Cardiac fibroblast (primary cell): Measurements from ENCODE around the gene FBLIM1.
"Not testable (repeated sequence)": the region's sequence is repeated elsewhere in the genome, so short reads cannot be mapped to it uniquely, and the experiment has no call there.

Experiments used
- DNase-seq, 2 donors: peaks; one replicate each; pipeline versions ENCODE4 v3.0.0 to v3.0.0-alpha.2; 2010; ENCODE audit warnings: low read depth in 2 of 2
- H3K4me3 ChIP-seq, 2 donors: replicated peaks in 1 of 2; 1 replicate in 1 of 2; 2 replicates in 1 of 2; pipeline ENCODE4 v1.5.1; 2011; ENCODE audit warnings: low read depth in 2 of 2, low read length in 2 of 2, mild to moderate bottlenecking in 2 of 2, moderate library complexity in 1 of 2
- TF ChIP-seq, protein P1 (sequence below): IDR thresholded peaks from one replicate; pipeline ENCODE4 v1.5.1; 2011; ENCODE audit warnings: low read depth, mild to moderate bottlenecking, low read length, inconsistent platforms

FBLIM1 gene

DNA sequence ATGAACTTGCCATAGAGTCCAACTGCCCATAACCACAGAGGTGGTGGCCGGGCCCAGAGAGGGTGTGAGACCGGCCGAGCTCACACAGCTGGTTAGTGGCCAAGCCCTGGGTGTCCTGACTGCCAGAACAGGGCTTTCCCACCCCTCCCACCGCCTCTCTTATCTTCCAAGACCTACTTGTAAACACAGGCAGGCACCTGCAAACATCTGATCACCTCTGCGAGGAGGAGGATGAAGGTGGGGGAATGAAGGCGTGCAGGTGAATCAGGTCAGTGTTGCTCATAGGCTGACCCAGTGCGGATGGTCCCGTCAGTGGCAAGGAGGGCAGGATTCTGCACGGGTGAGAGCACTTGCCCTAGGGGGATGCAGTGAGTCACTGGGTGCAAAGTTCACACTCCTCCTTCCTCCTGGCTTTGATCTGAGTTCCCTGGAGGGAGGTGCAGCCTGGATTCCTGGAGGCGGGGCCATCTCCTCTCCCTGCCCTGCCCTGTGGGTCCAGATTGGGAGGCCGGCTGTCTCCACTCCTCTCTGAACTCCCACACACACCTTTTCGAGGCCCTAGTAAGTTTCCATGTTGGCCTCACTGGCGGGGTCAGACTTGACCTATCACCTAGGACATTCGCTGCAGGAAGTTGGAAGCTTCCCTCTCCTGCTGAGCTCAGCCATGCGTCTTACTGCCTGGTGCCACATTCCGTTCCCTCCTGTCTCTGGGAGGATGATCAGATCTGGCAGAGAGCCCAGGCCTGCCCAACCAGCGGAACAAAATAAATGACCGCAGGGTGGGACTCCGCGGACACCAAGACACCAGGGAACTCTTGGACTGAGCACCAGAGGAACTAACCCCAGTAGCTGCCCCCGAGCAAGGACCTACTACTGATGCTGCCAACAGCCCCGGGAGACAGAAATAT is 41.6 kb downstream of the FBLIM1 start:
- DNase-seq = peak; percentile 71 to 75
- H3K4me3 ChIP-seq = no peak overlapping the region
- TF ChIP-seq, protein P1, sequence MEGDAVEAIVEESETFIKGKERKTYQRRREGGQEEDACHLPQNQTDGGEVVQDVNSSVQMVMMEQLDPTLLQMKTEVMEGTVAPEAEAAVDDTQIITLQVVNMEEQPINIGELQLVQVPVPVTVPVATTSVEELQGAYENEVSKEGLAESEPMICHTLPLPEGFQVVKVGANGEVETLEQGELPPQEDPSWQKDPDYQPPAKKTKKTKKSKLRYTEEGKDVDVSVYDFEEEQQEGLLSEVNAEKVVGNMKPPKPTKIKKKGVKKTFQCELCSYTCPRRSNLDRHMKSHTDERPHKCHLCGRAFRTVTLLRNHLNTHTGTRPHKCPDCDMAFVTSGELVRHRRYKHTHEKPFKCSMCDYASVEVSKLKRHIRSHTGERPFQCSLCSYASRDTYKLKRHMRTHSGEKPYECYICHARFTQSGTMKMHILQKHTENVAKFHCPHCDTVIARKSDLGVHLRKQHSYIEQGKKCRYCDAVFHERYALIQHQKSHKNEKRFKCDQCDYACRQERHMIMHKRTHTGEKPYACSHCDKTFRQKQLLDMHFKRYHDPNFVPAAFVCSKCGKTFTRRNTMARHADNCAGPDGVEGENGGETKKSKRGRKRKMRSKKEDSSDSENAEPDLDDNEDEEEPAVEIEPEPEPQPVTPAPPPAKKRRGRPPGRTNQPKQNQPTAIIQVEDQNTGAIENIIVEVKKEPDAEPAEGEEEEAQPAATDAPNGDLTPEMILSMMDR = no peak

DNA sequence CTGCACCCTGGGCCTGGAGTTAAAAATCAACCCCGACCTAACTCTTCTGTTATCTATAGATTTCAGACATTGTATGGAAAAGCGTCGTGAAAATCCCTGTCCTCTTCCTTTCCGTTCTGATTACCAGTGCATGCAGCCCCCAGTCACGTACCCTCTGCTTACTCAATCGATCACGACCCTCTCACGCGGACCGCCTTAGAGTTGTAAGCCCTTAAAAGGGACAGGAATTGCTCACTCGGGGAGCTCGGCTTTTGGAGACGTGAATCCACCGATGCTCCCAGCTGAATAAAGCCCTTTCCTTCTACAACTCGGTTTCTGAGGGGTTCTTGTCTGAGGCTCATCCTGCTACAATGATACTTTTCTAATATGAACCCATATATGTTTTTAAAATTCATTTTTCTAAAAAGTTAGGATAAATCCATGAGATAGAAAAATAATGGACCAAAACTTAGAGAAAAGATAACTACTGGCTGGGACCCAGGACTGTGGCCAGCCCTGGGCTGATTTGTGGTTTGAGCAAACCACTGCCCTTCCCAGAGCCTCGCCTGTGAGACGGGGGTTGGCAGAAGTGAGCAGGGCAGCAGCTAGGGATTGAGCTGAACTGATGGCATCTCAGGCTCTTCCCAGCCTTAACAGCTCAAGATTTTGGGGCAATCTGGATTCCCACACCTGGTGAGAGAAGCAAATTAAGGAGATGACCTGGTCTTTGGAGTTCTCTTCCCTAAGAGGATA is 43.8 kb downstream of the FBLIM1 start:
- TF ChIP-seq, protein P1 = no peak
- DNase-seq = no peak
- H3K4me3 ChIP-seq = no peak overlapping the region

DNA sequence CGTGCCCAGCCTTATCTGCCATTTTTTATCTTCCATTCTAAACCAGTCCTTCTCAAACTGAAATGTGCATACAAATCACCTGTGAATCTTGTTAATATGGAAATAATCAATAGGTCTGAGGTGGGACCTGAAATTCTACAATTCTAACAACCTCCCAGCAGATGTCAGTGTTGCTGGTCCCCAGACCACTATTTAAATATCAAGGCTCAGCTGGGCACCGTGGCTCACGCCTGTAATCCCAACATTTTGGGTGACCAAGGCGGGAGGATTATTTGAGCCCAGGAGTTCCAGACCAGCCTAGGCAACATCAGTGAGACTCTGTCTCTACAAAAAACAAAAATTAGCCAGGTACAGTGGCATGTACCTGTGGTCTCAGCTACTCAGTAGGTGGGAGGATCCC is 44.8 kb downstream of the FBLIM1 start:
- TF ChIP-seq, protein P1 = peak; percentile 25
- peak in 1 of 2 donors; percentile 43 for DNase-seq
- H3K4me3 ChIP-seq = no peak overlapping the region

DNA sequence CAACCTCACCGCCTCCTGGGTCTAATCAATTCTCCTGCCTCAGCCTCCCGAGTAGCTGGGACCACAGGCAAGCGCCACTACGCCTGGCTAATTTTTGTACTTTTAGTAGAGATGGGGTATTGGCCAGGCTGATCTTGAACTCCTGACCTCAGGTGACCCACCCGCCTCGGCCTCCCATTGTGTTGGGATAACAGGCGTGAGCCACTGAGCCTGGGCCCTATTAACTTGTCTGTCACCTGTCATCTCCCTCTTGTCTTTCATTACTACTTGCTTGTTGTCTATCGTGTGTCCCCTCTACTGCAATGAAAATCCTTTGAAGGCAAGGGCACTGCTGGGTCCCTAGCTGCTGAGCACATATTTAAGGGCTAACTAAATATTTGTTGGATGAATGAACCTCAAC is 45.5 kb downstream of the FBLIM1 start:
- no peak for DNase-seq
- TF ChIP-seq, protein P1 = no peak
- H3K4me3 ChIP-seq = no peak overlapping the region

DNA sequence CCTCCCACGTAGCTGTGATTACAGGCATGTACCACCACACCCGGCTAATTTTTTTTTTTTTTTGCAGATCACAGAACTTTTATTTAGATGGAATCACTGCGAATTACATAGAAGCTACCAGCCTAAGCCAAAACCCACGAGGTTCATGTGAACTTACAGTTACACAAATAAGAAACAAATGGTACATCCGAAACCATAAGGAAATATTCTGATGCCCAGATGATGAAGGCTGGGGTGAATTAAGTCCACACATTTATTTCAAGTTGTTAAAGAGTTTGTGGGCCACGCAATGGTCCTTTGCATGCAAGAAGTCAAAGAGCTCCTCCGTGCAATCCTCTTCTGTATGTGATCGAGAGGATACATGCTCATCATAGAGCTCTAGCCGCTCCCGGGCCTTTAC is 48.5 kb downstream of the FBLIM1 start:
- TF ChIP-seq, protein P1 = no peak
- no peak for DNase-seq
- no peak overlapping the region for H3K4me3 ChIP-seq

DNA sequence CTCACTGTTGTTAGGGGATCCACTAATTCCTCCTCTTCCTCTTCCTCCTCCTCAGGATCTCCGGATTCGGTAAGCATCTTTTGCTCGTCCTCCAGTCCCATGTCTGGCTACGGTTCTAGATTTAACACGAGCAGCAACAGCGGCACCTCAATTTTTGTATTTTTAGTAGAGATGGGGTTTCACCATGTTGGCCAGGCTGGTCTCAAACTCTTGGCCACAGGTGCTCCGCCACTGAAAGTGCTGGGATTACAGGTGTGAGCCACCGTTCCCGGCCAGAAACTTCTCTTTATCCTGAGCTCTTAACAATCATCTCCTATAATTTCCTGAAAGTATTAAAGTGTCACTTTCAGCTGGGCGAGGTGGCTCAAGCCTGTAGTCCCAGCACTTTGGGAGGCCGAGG is 49.0 kb downstream of the FBLIM1 start, which contains the start of gene UQCRHL:
Gene UQCRHL (minus strand): TSS at position 101 of the 400 bp plus-strand sequence. CDS start 0 bp downstream, at position 101.
- H3K4me3 ChIP-seq, DNase-seq: not testable (repeated sequence)

DNA sequence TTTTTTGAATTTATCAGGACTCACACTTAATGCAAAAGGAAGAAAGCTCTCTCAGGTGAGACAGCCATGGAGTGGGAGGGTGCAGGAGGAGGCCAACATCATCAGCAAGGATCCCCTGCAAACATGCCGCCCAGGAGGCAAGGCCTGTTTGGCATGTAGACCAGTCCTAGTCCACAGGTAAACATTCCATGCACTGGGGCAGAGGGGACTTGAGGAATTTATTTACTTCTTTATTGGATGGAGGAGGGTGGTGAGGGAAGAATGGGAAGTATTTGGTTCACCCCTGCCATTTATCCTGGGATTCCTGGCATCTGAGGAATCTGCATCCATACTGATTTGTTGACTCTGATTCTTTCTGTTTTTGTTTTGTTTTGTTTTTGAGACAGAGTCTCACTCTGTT is 50.4 kb downstream of the FBLIM1 start:
- TF ChIP-seq, protein P1 = no peak
- H3K4me3 ChIP-seq = no peak overlapping the region
- no peak for DNase-seq
